ENCODE data around the gene TCEAL3. TPM values are rescaled to one million over a fixed set of nuclear protein-coding genes. Genes with fewer than 3 reads are reported as not detected.
A peak's percentile ranks its signal among the peaks of the same experiment; 100 is the strongest.

The TCEAL3 gene
- polyA plus RNA-seq, 1 of the 3 experiments (the other 2 are of a cell fraction) = 26.7 TPM

DNA sequence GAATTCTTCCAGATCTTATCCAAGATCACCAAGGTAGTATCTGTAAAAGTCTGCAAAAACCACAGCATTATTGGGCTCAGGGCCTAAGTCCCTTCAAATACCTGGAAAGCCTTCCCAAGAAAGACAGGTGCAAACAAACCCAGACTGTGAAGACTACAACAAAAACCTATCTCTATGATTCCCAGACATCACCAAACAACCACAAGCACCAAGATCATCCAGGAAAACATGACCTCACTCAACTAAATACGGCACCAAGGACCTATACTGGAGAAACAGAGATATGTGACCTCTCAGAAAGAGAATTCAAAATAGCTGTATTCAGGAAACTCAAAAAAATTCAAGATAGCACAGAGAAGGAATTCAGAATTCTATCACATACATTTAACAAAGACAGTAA is 36.4 kb downstream of the TCEAL3 start:
- DNase-seq = no peak
- H3K27me3 ChIP-seq (ENCODE audit: insufficient read depth) = no peaks in the 10 kb centered on the region
- H3K9me2 ChIP-seq = no peaks in the 10 kb centered on the region
- 0 out of 2 replicates have a peak, but pooled peaks cover 6% of the 10 kb centered on the region for H3K9me3 ChIP-seq
- no peaks in the 10 kb centered on the region for H3K36me3 ChIP-seq (replicated peaks in 1 of 2; ENCODE audit: control insufficient read depth in 1 of 2, insufficient read depth in 2 of 2, low read length in 1 of 2)
- ChIA-PET POLR2A (no interaction called here), CTCF (no interaction called here)
- H3K27ac ChIP-seq (ENCODE audit: low read depth in 2 of 2, low read length in 1 of 2) = no peak overlapping the region
- no peak overlapping the region for H2AFZ ChIP-seq (ENCODE audit: low read depth)
- no peaks in the 10 kb centered on the region for H4K20me1 ChIP-seq (ENCODE audit: insufficient read depth)
- H3K79me2 ChIP-seq (ENCODE audit: insufficient read depth) = no peaks in the 10 kb centered on the region
- H3K4me3 ChIP-seq (ENCODE audit: low read depth in 2 of 2, low read length in 1 of 2) = no peak overlapping the region
- H3K9ac ChIP-seq = no peak overlapping the region
- TF ChIP-seq TCF12 (IDR thresholded peaks at IDR 0.05) (no peak), CHD2 (IDR thresholded peaks at IDR 0.05; ENCODE audit: low read length, partially characterized antibody) (no peak), MEF2A (IDR thresholded peaks at IDR 0.05; ENCODE audit: borderline replicate concordance, low read depth) (no peak), MXI1 (IDR thresholded peaks at IDR 0.05; ENCODE audit: low read depth, low read length) (no peak), POLR2AphosphoS5 (IDR thresholded peaks at IDR 0.05; ENCODE audit: low read depth, low read length) (no peak), TEAD4 (IDR thresholded peaks at IDR 0.05; ENCODE audit: borderline replicate concordance, insufficient read depth) (no peak), FOXJ3 (CRISPR knock-in tag; IDR thresholded peaks at IDR 0.05) (no peak), JUND (IDR thresholded peaks at IDR 0.05) (no peak), TAF1 (IDR thresholded peaks at IDR 0.05; ENCODE audit: borderline replicate concordance, low read depth, low read length) (no peak), SMC3 (IDR thresholded peaks at IDR 0.05; ENCODE audit: low read depth, low read length) (no peak)
- TF ChIP-seq, protein P1, sequence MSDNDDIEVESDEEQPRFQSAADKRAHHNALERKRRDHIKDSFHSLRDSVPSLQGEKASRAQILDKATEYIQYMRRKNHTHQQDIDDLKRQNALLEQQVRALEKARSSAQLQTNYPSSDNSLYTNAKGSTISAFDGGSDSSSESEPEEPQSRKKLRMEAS (IDR thresholded peaks at IDR 0.05; ENCODE audit: low read depth) = no peak
- TF ChIP-seq, protein P2, sequence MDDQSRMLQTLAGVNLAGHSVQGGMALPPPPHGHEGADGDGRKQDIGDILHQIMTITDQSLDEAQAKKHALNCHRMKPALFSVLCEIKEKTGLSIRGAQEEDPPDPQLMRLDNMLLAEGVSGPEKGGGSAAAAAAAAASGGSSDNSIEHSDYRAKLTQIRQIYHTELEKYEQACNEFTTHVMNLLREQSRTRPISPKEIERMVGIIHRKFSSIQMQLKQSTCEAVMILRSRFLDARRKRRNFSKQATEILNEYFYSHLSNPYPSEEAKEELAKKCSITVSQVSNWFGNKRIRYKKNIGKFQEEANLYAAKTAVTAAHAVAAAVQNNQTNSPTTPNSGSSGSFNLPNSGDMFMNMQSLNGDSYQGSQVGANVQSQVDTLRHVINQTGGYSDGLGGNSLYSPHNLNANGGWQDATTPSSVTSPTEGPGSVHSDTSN (IDR thresholded peaks at IDR 0.05) = no peak
- TF ChIP-seq, protein P3, sequence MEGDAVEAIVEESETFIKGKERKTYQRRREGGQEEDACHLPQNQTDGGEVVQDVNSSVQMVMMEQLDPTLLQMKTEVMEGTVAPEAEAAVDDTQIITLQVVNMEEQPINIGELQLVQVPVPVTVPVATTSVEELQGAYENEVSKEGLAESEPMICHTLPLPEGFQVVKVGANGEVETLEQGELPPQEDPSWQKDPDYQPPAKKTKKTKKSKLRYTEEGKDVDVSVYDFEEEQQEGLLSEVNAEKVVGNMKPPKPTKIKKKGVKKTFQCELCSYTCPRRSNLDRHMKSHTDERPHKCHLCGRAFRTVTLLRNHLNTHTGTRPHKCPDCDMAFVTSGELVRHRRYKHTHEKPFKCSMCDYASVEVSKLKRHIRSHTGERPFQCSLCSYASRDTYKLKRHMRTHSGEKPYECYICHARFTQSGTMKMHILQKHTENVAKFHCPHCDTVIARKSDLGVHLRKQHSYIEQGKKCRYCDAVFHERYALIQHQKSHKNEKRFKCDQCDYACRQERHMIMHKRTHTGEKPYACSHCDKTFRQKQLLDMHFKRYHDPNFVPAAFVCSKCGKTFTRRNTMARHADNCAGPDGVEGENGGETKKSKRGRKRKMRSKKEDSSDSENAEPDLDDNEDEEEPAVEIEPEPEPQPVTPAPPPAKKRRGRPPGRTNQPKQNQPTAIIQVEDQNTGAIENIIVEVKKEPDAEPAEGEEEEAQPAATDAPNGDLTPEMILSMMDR (IDR thresholded peaks at IDR 0.05) = no peak
- WGBS (ENCODE audit: low lambda C conversion rate) = 41% methylated on average over 1 of the region's 1 CpG
- H3K4me1 ChIP-seq (ENCODE audit: control insufficient read depth in 1 of 2, insufficient read depth in 2 of 2, low read depth in 1 of 2, low read length in 1 of 2) = peaks cover 0 to under 1% of the 10 kb centered on the region in 2 experiments; a peak in 1 of 4 replicates
- no peak overlapping the region for H3K4me2 ChIP-seq
- peaks cover 4% of the 10 kb centered on the region for H3F3A ChIP-seq (replicated peaks; ENCODE audit: insufficient read depth)

DNA sequence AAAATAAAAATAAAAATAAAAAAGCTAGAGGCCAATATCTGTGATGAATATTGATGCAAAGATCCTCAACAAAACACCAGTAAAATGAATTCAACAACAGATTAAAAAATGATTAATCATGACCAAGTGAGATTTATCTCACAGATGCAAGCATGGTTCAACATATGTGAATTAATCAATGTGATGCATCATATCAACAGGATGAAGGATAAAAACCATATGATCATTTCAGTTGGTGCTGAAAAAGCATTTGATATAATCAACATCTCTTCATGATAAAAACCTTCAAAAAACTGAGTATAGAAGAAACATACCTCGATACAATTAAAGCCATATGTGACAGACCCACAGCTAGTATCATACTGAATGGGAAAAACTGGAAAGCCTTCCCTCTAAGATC is 39.9 kb downstream of the TCEAL3 start:
- DNase-seq = no peak
- Histone ChIP-seq H3K4me3 (ENCODE audit: low read depth in 2 of 2, low read length in 1 of 2) (no peak overlapping the region), H3K9me2 (no peaks in the 10 kb centered on the region), H3K4me2 (no peak overlapping the region), H3F3A (replicated peaks; ENCODE audit: insufficient read depth) (no peaks in the 10 kb centered on the region), H3K27ac (ENCODE audit: low read depth in 2 of 2, low read length in 1 of 2) (no peak overlapping the region), H3K79me2 (ENCODE audit: insufficient read depth) (no peaks in the 10 kb centered on the region), H3K9me3 (0 out of 2 replicates have a peak, but pooled peaks cover 6% of the 10 kb centered on the region), H3K27me3 (ENCODE audit: insufficient read depth) (no peaks in the 10 kb centered on the region), H4K20me1 (ENCODE audit: insufficient read depth) (no peaks in the 10 kb centered on the region), H2AFZ (ENCODE audit: low read depth) (no peak overlapping the region), H3K9ac (no peak overlapping the region), H3K4me1 (ENCODE audit: control insufficient read depth in 1 of 2, insufficient read depth in 2 of 2, low read depth in 1 of 2, low read length in 1 of 2) (no peaks in the 10 kb centered on the region), H3K36me3 (replicated peaks in 1 of 2; ENCODE audit: control insufficient read depth in 1 of 2, insufficient read depth in 2 of 2, low read length in 1 of 2) (no peaks in the 10 kb centered on the region)
- TF ChIP-seq, protein P4, sequence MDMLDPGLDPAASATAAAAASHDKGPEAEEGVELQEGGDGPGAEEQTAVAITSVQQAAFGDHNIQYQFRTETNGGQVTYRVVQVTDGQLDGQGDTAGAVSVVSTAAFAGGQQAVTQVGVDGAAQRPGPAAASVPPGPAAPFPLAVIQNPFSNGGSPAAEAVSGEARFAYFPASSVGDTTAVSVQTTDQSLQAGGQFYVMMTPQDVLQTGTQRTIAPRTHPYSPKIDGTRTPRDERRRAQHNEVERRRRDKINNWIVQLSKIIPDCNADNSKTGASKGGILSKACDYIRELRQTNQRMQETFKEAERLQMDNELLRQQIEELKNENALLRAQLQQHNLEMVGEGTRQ (IDR thresholded peaks at IDR 0.05; ENCODE audit: borderline replicate concordance, low read depth, low read length) = no peak
- TF ChIP-seq GATA2 (CRISPR knock-in tag; IDR thresholded peaks at IDR 0.05) (peak; percentile 63), EP300 (IDR thresholded peaks at IDR 0.05; ENCODE audit: borderline replicate concordance in 1 of 2, low read depth in 1 of 2, low read length in 1 of 2) (peak in 1 of 2 experiments; percentile 10; a peak in 1 of 4 replicates)
- 7% methylated on average over 1 of the region's 1 CpG for WGBS (ENCODE audit: low lambda C conversion rate)
- ChIA-PET CTCF (interaction anchor here (1.7 kb wide), 1 partner anchor 17 kb away, joined by 3 read pairs; no protein-coding TSS in a partner anchor), POLR2A (no interaction called here)
